Measurements from ENCODE around the gene DAND5.

The DAND5 gene, protein sequence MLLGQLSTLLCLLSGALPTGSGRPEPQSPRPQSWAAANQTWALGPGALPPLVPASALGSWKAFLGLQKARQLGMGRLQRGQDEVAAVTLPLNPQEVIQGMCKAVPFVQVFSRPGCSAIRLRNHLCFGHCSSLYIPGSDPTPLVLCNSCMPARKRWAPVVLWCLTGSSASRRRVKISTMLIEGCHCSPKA

DNA sequence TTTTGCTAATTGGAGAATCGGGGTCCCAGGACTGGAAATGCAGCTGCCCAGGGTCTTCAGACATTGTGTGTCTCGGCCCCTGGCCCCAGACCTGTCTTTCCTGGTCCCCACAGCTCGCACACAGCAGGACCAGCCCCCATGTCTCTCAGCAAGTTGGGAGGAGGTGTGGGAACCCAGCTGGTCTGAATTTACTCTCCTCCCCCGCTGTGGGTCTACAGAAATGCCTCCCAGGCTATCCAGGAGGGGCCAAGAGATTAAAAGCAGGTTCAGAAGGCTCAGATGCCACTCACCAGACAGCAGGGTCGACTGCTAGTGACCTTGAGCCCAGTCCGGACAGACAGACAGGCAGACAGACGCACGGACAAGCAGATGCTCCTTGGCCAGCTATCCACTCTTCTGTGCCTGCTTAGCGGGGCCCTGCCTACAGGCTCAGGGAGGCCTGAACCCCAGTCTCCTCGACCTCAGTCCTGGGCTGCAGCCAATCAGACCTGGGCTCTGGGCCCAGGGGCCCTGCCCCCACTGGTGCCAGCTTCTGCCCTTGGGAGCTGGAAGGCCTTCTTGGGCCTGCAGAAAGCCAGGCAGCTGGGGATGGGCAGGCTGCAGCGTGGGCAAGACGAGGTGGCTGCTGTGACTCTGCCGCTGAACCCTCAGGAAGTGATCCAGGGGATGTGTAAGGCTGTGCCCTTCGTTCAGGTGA is at the start of gene DAND5:
DAND5 (plus strand) TSS at position 285 of the 697 bp plus-strand sequence; CDS start at position 370, 85 bp downstream.
- DNase-seq (ENCODE audit: low spot score): no peak

DNA sequence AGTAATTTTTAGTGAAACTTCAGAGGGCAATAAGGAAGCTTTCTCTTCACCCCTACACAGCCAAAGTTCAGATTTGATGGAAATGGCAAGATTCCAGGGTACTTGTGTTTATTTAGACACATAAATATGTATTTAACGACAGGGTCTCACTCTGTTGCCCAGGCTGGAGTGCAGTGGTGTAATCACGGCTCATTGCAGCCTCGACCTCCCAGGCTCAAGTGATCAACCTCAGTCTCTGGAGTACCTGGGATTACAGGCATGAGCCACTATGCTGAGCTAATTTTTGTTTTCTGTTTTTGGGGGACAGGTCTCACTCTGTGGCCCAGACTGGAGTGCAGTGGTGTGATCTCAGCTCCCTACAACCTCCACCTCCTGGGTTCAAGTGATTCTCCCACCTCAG is 48.3 kb upstream of the DAND5 start:
- DNase-seq (ENCODE audit: low spot score): no peak

DNA sequence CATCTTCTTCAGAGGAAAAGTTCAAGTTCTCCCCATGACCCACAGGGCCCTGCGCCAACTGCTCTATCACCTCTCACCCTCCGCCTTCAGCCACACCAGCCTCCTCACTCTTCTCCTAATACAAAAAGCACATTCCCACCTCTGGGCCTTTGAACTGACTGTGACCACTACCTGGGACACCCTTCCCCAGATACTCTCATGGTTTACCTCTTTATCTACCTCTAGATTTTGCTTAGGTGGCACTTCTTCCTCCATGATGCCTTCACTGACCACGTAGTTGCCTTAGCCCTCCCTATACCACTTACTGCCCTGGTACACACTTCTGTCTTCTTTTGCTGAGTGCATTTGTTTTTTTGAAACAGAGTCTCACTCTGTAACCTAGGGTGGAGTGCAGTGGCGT is 46.4 kb upstream of the DAND5 start:
- DNase-seq (ENCODE audit: low spot score): no peak

DNA sequence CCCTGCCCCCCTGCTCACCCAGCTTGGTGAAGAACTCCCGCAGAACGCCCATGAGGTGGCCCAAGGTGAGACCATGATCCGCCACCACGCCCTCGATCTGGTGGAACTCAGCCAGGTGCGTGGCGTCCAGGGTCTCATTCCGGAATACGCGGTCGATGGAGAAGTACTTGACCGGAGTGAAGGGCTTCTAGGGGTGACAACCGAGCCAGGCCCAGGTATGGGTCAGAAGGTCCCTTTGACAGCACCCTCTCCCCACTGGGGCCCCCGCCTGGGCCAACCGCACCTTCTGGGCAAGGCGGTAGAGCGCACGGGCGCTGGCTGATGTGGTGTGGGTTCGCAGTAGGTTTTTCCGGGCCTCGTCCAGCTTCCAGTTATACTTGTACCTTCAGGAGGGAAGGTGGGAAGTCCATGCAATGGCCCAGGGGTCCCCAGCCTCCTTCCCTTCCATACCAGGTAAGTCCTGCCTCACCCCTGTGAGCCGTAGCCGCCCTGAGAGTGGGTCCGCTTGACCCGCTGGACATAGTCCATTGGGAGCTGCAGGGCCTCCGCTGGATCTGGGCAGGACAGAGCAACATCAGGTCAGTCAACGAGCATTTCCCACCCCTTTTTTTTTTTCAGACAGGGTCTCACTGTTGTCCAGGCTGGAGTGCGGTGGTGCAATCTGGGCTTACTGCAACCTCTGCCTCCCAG is 44.6 kb upstream of the DAND5 start:
- DNase-seq (ENCODE audit: low spot score): no peak

DNA sequence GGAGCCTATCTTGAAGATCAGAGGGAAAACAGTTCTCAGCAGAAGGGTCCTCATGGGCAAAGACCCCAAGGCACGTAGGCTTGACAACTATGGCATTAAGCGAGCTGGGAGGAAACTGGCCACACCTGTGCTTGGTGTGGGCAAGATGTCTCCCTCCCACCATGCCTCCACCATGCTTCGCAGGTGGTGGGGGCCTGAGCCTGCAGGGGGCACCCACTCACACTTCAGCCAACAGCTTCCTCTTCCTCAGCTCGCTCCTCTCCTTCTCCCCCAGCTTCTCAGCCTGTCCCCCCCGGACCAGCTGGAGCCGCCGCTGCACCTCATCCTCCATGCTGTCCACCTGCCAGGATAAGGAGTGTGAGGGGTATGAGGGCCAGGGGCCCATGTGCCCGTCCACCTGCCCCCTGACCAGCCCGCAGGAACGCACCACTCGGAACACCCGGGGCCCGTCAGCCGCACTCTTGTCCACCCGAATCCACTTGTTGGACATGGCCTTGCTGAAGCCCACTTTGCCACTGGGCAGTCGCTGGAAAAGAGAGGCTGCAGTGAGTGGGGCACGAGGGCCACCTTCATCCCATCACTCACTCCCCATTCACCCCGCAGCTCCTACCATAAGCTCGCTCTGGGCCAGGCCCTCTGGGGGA is 39.3 kb upstream of the DAND5 start:
- DNase-seq (ENCODE audit: low spot score): no peak

DNA sequence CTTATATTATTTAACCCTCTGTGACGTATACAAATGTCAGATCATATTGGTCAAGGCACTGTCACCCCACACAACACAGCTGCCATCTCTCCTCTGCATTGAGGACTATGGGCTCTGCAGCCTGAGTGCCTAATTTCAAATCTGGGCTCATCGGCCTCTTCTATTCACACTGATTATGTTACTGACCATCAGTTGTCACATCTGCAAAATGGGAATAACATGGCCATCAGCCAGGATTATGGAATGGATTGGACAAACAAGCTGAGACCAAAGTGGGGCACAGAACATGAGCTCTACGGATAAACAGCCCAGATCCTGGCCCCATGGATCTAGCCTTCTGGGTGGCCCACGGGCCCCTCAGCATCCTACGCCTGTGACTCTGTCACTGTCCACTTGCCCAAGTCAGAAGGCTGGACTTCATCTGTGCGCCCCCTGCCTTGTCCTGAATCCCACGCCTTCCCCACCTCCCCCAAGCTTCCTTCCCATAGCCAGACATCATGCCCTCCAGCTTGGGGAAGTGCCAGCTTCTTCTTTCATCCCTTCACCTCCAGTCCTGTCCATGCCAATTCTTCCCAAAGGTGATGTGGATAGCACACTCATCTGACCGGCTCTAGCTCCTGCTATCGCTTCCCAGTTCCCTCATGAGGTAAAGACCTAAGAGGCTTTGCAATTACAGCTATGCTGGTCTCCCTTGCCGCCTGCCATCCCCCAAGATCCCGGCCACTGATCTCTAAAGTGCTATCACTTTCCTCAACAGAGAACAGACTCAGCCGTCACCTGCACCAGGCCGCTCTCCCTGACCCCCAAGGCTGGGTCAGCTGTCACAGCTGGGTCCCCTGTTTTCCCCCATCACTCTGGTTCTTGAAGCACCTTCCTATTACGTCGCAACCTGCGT is 36.7 kb upstream of the DAND5 start:
- DNase-seq (ENCODE audit: low spot score): no peak

DNA sequence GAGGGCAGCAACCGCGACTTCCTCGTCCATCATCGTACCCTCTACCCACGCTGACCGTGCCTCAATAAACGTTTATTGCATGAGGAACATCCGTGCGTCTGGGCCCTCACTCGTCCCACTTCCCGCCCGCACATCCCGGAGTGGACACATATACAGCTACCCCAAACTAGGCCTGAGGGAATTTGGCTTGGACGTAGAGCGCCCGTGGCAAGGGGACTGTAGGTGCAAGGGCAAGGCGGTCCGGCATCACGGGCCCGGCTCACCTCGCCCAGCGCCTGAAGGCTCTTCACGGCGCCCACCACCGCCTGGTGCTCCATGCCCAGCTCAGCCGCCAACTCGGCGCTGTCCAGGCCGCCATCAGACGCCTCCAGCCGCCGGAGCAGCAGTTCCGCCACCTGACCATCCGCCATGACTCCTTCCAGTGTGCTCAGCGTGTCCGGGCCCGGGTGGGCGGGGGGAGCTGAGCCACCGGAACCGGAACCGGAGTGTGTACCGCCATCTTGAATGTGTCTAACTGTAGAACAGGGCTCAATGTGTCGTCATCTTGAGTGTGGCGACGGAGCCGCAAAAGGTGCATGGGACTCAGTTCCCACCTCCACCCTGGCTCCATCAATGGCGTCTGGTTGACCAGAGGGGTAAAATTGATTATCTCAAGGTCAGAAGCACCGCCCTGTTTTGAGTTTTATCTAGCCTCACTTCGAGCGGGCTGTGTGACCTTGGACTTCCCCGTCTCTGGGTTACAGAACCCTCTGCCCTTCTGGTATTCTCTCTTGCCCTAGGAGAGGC is 35.9 kb upstream of the DAND5 start, which contains the start of gene FARSA:
FARSA (minus strand) TSS at position 425 of the 786 bp plus-strand sequence; CDS start at position 410, 15 bp downstream.
- DNase-seq (ENCODE audit: low spot score): peak; percentile 94

DNA sequence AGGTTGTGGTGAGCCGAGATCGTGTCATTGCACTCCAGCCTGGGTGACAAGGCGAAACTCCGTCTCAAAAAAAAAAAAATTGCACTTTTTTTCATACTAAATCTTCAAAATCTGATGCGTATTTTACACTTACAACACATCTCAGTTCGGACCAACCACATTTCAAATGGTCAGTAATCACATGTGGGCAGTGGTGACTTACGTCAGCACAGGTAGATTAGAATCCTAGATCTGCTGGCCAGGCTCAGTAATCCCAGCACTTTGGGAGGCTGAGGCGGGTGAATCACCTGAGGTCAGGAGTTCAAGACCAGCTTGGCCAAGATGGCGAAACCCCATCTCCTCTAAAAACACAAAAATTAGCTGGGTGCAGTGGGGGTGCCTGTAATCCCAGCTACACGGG is 34.3 kb upstream of the DAND5 start:
- no peak for DNase-seq (ENCODE audit: low spot score)

DNA sequence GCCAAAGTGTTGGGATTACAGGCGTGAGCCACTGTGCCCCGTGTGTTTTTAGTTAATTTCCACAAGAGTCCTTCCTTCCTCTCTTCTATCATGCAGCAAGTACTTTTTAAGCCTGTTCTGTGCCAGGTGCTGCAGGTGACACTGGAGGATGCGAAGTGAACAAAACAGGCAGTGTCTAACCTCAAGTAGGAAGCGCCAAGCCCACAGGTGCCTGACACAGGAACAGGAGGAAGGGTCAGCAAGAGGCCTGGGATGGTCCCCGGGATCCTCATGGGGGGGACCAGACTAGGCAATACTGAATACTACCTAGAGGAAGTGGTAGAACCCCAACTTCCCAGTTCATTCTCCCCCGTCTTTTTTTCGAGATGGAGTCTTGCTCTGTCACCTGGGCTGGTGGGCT is 32.8 kb upstream of the DAND5 start:
- no peak for DNase-seq (ENCODE audit: low spot score)

DNA sequence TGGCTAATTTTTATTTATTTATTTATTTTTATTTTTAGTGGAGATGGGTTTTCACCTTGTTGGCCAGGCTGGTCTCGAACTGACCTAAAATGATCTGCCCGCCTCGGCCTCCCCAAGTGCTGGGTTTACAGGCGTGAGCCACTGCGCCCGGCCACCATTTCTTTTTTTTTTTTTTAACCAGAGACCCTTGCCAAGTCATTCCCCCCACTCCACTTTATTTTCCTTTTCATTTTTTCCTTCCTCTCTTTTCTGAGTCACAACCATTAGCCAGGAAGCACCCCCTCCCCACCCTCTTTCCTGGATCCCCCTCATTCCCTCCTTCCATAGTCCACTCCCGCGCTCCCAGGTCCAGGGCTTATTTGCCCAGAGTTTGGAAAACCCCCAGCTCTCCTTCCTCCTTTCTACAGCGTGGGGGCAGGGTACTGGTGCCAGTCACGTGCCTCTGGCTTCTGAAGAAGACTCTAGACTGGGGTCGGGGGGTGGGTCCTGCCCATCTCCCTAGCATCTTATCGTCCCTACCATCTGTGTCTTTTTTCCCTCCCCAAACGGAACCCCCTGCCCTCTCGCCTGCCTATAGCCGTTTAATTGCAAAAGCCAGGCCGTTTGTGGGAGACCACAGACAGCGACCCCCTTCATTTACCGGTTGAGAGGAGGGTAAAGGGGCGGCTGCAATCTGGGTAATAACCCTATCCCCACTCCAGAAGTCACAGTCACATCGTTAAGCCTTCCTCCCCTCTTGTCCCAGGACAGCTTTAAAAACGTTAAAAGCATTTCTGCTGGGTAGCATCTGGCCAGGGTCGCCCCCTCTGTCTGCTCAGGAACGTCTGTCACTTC is 32.1 kb upstream of the DAND5 start:
- no peak for DNase-seq (ENCODE audit: low spot score)

DNA sequence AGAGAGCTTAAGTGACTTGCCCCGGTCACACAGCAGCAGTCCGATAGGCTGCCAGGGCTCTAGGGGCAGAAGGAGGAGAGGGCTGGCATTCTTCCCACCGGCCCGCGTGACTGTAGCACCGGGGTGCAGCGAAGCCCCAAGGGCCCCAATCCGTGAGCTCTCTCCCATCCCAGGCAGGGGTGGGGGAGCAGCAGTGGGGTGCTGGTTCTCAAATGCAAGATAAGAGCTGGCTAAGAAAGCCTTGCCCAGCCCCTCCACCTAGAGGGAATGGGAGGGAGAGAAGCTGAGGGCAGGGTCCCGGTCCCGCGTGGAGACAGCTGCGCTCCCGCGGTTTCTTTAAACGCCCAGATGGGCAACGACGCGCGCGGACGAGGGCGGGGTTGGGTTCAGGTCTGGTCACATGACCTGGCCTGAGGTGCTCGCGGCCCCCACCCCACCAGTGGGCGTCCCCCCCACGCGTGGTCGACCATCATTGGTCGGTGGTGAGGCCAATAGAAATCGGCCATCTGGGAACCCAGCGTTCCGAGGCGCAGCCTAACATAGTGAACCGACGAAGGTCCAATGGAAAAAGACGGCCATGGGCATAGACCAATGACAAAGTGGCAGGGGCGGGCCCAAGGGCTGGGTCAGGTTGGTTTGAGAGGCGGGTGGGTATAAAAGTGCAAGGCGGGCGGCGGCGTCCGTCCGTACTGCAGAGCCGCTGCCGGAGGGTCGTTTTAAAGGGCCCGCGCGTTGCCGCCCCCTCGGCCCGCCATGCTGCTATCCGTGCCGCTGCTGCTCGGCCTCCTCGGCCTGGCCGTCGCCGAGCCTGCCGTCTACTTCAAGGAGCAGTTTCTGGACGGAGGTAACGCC is 31.2 kb upstream of the DAND5 start, which contains the start of gene CALR:
CALR (plus strand) TSS at position 683 of the 852 bp plus-strand sequence; CDS start at position 754, 71 bp downstream.
- peak; percentile 99 for DNase-seq (ENCODE audit: low spot score)

DNA sequence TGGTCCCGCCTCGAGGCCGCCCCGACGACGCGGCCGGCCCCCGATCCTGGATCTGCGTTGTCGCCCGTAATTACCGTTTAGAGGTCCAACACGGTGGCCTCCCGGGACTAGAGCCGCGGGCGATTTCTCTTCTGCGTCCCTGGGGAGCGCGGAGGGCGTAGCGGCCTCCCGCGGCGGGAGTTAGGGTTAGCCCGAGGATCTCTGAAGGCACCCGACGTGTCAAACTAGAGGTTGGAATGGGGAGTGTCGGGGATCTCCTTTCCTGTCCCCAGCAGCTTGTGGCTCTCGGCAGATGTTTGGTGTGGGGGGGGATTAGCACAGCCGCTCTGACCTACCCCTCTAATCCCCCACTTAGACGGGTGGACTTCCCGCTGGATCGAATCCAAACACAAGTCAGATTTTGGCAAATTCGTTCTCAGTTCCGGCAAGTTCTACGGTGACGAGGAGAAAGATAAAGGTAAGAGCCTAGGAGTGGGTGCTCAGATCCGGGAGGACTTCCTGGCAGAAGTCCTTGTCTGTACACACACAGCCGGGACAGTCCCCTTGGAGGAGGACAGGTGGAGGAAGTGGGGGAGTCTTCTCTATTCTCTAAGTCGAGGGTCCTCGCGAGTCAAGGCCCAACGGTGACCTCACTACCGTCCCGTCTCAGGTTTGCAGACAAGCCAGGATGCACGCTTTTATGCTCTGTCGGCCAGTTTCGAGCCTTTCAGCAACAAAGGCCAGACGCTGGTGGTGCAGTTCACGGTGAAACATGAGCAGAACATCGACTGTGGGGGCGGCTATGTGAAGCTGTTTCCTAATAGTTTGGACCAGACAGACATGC is 30.4 kb upstream of the DAND5 start:
- DNase-seq (ENCODE audit: low spot score): peak; percentile 17

DNA sequence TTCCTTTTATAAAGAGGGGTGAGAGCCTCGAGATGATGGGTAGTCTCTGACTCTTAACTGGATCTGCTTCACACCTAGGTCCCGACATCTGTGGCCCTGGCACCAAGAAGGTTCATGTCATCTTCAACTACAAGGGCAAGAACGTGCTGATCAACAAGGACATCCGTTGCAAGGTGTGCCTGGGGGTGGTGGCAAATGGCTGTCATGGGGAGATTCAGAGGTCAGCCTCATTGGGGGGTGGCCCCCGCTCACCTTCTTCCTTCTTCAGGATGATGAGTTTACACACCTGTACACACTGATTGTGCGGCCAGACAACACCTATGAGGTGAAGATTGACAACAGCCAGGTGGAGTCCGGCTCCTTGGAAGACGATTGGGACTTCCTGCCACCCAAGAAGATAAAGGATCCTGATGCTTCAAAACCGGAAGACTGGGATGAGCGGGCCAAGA is 29.4 kb upstream of the DAND5 start:
- no peak for DNase-seq (ENCODE audit: low spot score)

DNA sequence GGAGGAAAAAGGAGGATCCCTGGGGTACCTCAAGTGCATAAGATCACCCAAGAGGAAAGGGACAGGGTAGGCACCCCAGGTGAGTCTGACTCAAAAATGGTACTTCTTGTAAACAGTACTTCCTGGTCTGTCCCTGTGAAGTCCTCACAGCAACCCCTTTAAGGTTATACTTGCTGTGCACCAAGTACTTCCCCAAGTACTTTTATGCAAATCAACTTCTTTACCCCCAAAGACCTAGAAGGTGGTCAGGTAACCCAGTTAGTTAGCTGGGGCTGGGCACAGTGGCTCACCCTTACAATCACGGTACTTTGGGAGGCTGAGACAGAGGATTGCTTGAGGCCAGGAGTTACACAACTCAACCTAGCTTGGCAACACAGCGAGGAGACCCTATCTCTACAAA is 28.5 kb upstream of the DAND5 start:
- no peak for DNase-seq (ENCODE audit: low spot score)

DNA sequence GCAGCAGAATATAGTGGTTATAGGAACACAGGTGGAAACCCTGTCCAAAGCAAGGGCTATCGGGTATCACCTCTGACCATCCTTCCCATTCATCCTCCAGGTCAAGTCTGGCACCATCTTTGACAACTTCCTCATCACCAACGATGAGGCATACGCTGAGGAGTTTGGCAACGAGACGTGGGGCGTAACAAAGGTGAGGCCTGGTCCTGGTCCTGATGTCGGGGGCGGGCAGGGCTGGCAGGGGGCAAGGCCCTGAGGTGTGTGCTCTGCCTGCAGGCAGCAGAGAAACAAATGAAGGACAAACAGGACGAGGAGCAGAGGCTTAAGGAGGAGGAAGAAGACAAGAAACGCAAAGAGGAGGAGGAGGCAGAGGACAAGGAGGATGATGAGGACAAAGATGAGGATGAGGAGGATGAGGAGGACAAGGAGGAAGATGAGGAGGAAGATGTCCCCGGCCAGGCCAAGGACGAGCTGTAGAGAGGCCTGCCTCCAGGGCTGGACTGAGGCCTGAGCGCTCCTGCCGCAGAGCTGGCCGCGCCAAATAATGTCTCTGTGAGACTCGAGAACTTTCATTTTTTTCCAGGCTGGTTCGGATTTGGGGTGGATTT is 25.8 kb upstream of the DAND5 start:
- DNase-seq (ENCODE audit: low spot score): no peak

DNA sequence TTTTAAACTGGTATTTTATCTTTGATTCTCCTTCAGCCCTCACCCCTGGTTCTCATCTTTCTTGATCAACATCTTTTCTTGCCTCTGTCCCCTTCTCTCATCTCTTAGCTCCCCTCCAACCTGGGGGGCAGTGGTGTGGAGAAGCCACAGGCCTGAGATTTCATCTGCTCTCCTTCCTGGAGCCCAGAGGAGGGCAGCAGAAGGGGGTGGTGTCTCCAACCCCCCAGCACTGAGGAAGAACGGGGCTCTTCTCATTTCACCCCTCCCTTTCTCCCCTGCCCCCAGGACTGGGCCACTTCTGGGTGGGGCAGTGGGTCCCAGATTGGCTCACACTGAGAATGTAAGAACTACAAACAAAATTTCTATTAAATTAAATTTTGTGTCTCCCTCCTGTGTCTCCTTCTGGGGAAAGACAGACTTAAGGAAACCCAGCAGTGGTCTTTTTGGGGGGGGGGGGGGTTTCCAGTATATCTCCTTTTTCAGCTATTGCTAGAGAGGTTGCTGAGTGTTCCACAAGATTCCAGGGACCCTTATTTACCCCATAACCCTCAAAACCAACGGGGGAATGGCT is 25.2 kb upstream of the DAND5 start:
- no peak for DNase-seq (ENCODE audit: low spot score)

DNA sequence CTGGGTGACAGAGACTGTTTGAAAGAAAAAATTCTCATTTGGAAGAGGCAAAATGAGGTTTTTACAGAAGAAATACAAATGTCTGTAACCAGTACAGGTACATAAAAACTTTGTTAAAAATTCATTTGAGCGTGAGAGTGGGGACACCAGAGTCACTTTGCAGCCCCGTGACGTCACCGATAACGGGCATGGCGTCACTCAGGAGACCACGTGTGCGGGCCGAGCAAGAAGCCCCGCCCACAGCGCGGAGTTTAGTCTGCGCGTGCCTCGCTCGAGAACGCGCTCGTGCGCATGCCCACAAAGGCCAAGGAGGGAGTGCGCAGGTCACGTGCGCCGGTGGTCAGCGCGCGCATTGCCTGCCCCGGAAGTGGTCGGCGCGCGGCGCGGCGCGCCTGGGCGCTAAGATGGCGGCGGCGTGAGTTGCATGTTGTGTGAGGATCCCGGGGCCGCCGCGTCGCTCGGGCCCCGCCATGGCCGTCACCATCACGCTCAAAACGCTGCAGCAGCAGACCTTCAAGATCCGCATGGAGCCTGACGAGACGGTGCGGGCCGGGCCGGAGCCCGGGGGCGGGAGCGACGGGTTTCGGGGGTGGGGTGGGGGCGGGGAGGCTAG is 23.8 kb upstream of the DAND5 start, which contains the start of gene RAD23A:
RAD23A (plus strand) TSS at position 384 of the 613 bp plus-strand sequence; CDS start at position 471, 87 bp downstream.
- peak; percentile 97 for DNase-seq (ENCODE audit: low spot score)

Measured in AG08395 (cell line).